OCI-LY3 (cell line): ENCODE results near the gene ZNF319.

Source experiments
- CTCF ChIP-seq: fragments of 200-600, 300-600 bp; sonication (generic); IDR thresholded peaks from 2 replicates; pipeline ENCODE4 v1.5.1; 2014; ENCODE audit warnings: antibody characterized with exemption, low read length, low read depth
- EZH2phosphoT487 ChIP-seq: fragments of 200-600 bp; shearing (Covaris generic); IDR thresholded peaks from 2 replicates; pipeline ENCODE4 v1.6.1; 2018; ENCODE audit warnings: antibody characterized with exemption, mixed run types, low read depth

DNA sequence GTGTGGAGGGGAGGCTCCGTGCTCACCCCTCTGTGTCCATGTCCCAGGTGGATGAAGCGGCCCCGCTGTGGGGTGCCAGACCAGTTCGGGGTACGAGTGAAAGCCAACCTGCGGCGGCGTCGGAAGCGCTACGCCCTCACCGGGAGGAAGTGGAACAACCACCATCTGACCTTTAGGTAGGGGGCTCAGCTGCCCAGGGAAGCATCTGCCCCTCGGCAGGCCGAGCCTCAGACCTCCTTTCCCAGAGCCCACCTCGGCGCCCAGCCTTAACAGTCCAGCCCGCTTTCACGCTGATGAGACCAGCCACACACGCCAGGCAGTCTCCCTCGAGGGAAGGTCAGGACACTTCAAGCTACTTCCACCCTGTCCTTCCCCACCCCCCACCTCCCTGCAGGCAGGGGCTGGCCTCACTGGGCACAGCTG, 37.8 kb upstream of the ZNF319 start:
- TF ChIP-seq CTCF (no peak), EZH2phosphoT487 (no peak)
